HG03575 (cell line): ENCODE data around the gene PDGFC.

ENCODE experiments used
- ATAC-seq: cut with Tn5 transposase; IDR thresholded peaks from one replicate; pipeline ENCODE4 v1.9.1; 2021; ENCODE audit not compliant: unreplicated experiment, insufficient number of reproducible peaks, low FRiP score; ENCODE audit errors: extremely low read depth

PDGFC gene

GRCh38 chr4:156803056-156803455 is 168.5 kb downstream of the PDGFC start:
- no peak for ATAC-seq

- ATAC-seq: no peak
These were observed 171.1 kb downstream of the PDGFC start for GRCh38 chr4:156800463-156800862.

GRCh38 chr4:156799121-156799589 is 172.4 kb downstream of the PDGFC start:
- ATAC-seq: no peak

- no peak for ATAC-seq
These were observed 173.2 kb downstream of the PDGFC start for GRCh38 chr4:156798438-156798837.

- ATAC-seq: no peak
These were observed 174.4 kb downstream of the PDGFC start for GRCh38 chr4:156797206-156797605.

- ATAC-seq: no peak
These were observed 175.9 kb downstream of the PDGFC start for GRCh38 chr4:156795727-156796126.

GRCh38 chr4:156794863-156795262 is 176.7 kb downstream of the PDGFC start:
- no peak for ATAC-seq

- ATAC-seq: no peak
These were observed 179.0 kb downstream of the PDGFC start for GRCh38 chr4:156792462-156793085.

GRCh38 chr4:156790866-156791265 is 180.7 kb downstream of the PDGFC start:
- no peak for ATAC-seq

- ATAC-seq: no peak
These were observed 182.8 kb downstream of the PDGFC start for GRCh38 chr4:156788782-156789181.

GRCh38 chr4:156786713-156787112 is 184.9 kb downstream of the PDGFC start:
- ATAC-seq: no peak

- no peak for ATAC-seq
These were observed 186.6 kb downstream of the PDGFC start for GRCh38 chr4:156784970-156785369.

- ATAC-seq: no peak
These were observed 187.6 kb downstream of the PDGFC start for GRCh38 chr4:156783966-156784365.

GRCh38 chr4:156782491-156782890 is 189.1 kb downstream of the PDGFC start:
- no peak for ATAC-seq

GRCh38 chr4:156781852-156782251 is 189.7 kb downstream of the PDGFC start:
- ATAC-seq: no peak

- no peak for ATAC-seq
These were observed 191.8 kb downstream of the PDGFC start for GRCh38 chr4:156779774-156780173.

- no peak for ATAC-seq
These were observed 192.6 kb downstream of the PDGFC start for GRCh38 chr4:156779042-156779441.

- no peak for ATAC-seq
These were observed 193.0 kb downstream of the PDGFC start for GRCh38 chr4:156778606-156779005.

- ATAC-seq: no peak
These were observed 193.5 kb downstream of the PDGFC start for GRCh38 chr4:156778093-156778492.

- no peak for ATAC-seq
These were observed 195.8 kb downstream of the PDGFC start for GRCh38 chr4:156775813-156776212.

- no peak for ATAC-seq
These were observed 197.2 kb downstream of the PDGFC start for GRCh38 chr4:156774422-156774821.
